ENCODE measurements around the gene C1orf122.

DNA sequence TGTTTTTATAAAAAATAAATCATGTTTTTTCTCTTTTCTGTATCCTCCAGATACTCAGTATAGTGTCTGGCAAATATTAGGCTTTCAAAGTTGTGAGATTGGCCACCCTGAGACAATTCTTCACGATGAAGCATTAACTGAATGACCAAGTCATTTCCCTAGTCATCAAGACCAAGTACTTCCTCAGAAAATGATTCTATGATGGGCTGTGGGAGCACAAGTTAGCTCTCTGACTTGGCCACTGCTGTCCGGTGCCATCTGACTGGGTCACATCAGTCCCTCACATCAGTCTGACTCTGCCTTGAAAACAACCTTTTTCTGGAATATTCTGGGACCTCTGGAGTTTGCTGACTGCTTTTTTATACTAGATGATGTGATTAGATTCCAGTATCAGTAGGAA is 13.9 kb downstream of the C1orf122 start:
- TF ChIP-seq CTCF (IDR thresholded peaks at IDR 0.05 in 2 of 3, conservative IDR thresholded peaks at IDR 0.05 in 1 of 3; ENCODE audit: control insufficient read depth in 2 of 3, extremely low read depth in 1 of 3, insufficient read depth in 1 of 3, low read depth in 3 of 3, low read length in 3 of 3), result no peak
- no peak for TF ChIP-seq PKNOX1 (IDR thresholded peaks at IDR 0.05)
- TF ChIP-seq POLR2AphosphoS5 (IDR thresholded peaks at IDR 0.05; ENCODE audit: low read length), result no peak
- TF ChIP-seq ESRRA (IDR thresholded peaks at IDR 0.05; ENCODE audit: low read length), result no peak
- no peak for TF ChIP-seq CBX5 (IDR thresholded peaks at IDR 0.05; ENCODE audit: low read depth)
- TF ChIP-seq POLR2A (IDR thresholded peaks at IDR 0.05; ENCODE audit: low read depth, low read length), result no peak
- no peak for TF ChIP-seq RFX5 (IDR thresholded peaks at IDR 0.05; ENCODE audit: low read depth, low read length)
- no peak for TF ChIP-seq FOXM1 (IDR thresholded peaks at IDR 0.05; ENCODE audit: low read depth, low read length)
